ENCODE results near the gene CALY. TPM values are rescaled to one million over a fixed set of nuclear protein-coding genes. Genes with fewer than 3 reads are reported as not detected.

The CALY gene
- total RNA-seq, 1 experiment from 2014 or later = 1.9 TPM

- ChIA-PET POLR2A (no interaction called here), CTCF (no interaction called here)
- no peaks in the 10 kb centered on the region for H3K27me3 ChIP-seq (ENCODE audit: control insufficient read depth, insufficient read depth, low read length)
- TF ChIP-seq SIN3A (IDR thresholded peaks at IDR 0.05; ENCODE audit: borderline replicate concordance, insufficient read depth, low read depth, low read length) (no peak), CTCF (IDR thresholded peaks at IDR 0.05) (no peak), REST (IDR thresholded peaks at IDR 0.05; ENCODE audit: insufficient read depth in 1 of 2, low read depth in 2 of 2, low read length in 1 of 2) (no peak), TCF7L2 (IDR thresholded peaks at IDR 0.05; ENCODE audit: low read depth, low read length) (no peak)
- in situ Hi-C loops (cut with HindIII; ENCODE audit: low pct_unique_long_range_greater_than_20kb, low sequenced_read_pairs) = no loop called here
- peaks cover 5% of the 10 kb centered on the region for H3K36me3 ChIP-seq (ENCODE audit: control insufficient read depth, insufficient read depth, low read length)
- no peak overlapping the region for H3K4me3 ChIP-seq (ENCODE audit: low read depth in 2 of 2, low read length in 2 of 2)
- intact Hi-C loops (cut with micrococcal nuclease; ENCODE audit: unreplicated experiment) = no loop called here
- no peak overlapping the region for H3K27ac ChIP-seq (ENCODE audit: low read length)
- no TSS peak for BruUV-seq (replicated peaks)
- H3K9me3 ChIP-seq (ENCODE audit: control insufficient read depth, insufficient read depth, low read depth, low read length) = no peaks in the 10 kb centered on the region
- H3K4me1 ChIP-seq (ENCODE audit: control insufficient read depth, insufficient read depth, low read length) = no peaks in the 10 kb centered on the region
- DNase-seq (ENCODE audit: low read depth, low spot score) (no peak), ATAC-seq (no peak)
Observed at GRCh38 chr10:133285217-133285616, 51.5 kb downstream of the CALY start.

- no peak overlapping the region for H3K4me3 ChIP-seq (ENCODE audit: low read depth in 2 of 2, low read length in 2 of 2)
- ChIA-PET POLR2A (no interaction called here), CTCF (no interaction called here)
- ATAC-seq = no peak
- H3K9me3 ChIP-seq (ENCODE audit: control insufficient read depth, insufficient read depth, low read depth, low read length) = no peaks in the 10 kb centered on the region
- TF ChIP-seq TCF7L2 (IDR thresholded peaks at IDR 0.05; ENCODE audit: low read depth, low read length) (no peak), POLR2AphosphoS5 (IDR thresholded peaks at IDR 0.05; ENCODE audit: low read depth, low read length) (no peak), CTCF (IDR thresholded peaks at IDR 0.05) (no peak), SIN3A (IDR thresholded peaks at IDR 0.05; ENCODE audit: borderline replicate concordance, insufficient read depth, low read depth, low read length) (no peak), REST (IDR thresholded peaks at IDR 0.05; ENCODE audit: insufficient read depth in 1 of 2, low read depth in 2 of 2, low read length in 1 of 2) (no peak)
- H3K27ac ChIP-seq (ENCODE audit: low read length) = no peak overlapping the region
- in situ Hi-C loops (cut with HindIII; ENCODE audit: low pct_unique_long_range_greater_than_20kb, low sequenced_read_pairs) = no loop called here
- H3K27me3 ChIP-seq (ENCODE audit: control insufficient read depth, insufficient read depth, low read length) = no peaks in the 10 kb centered on the region
- BruUV-seq (replicated peaks) = no TSS peak
- intact Hi-C loops (cut with micrococcal nuclease; ENCODE audit: unreplicated experiment) = no loop called here
- no peak for DNase-seq (ENCODE audit: low read depth, low spot score)
- H3K36me3 ChIP-seq (ENCODE audit: control insufficient read depth, insufficient read depth, low read length) = peaks cover 5% of the 10 kb centered on the region
- peaks cover 7% of the 10 kb centered on the region for H3K4me1 ChIP-seq (ENCODE audit: control insufficient read depth, insufficient read depth, low read length)
Observed at GRCh38 chr10:133283931-133284330, 52.8 kb downstream of the CALY start.
